HG02763 (cell line): ENCODE results near the gene MRPS27.

Experiments used
- ATAC-seq: cut with Tn5 transposase; IDR thresholded peaks from one replicate; pipeline ENCODE4 v1.9.1; 2021; ENCODE audit warnings: mild to moderate bottlenecking, moderate library complexity; ENCODE audit not compliant: unreplicated experiment

The MRPS27 gene

DNA sequence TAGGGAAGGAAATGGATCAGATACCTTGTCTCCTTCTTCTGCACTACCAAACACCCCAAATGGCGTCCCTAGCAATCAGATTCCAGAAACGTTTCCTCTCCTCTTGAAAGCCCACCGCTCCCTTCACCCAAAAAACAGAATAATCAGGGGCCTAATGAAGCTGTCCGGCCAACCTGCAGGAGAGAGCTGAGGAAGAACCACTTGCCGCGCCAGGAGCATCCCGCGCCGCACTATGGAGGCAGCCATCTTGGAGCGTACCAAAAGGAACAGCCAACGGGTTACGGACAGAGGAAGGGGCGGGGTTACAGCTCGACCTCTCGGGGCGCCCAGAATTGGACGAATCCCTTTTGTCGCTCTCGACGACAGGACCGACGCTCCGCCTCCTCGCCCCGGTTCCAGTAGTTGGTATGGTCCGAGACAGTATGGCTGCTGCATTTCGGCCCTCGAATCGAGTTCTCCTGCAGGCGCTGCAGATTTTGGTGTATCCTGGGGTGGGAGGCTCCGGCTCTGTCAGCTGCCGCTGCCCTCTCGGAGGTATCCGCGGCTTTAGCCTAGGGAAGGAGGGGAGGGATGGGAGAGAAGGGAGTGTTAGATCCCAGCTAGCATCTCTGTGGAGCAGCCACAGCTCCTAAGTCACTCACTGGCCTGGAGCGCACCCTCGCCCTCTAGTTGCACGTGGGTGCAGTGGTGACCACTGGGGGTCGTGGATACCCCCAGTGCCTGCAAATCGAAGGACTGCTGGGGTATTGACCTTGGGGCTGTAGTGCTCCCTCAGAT, at the start of gene MRPS27, which contains the start of gene PTCD2:
Gene MRPS27, minus strand, starts transcription at position 265 of the 777 bp plus-strand sequence. Its CDS starts 19 bp downstream, at position 246.
Gene PTCD2, plus strand, starts transcription at position 398 of the 777 bp plus-strand sequence. Its CDS starts 10 bp downstream, at position 408.
- peak; percentile 99 for ATAC-seq

DNA sequence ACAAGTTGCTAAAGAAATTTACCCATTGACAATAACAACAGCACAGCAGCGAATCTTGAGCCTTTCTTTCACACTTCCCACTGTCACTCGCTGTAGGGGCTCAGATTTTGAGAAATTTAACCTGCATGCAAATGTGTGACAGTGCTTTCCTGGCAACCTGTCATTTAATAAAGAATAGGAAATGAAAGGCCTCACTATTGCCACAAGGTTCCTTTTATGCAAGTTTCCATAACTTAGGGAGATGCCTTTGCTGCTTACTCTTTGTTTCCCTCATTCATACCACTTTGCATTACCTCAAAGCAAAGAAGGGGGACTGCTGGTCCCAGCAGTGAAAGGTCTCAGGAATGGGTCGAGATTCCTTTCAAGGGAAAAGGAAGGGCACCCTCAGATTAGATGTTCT, 49.7 kb upstream of the MRPS27 start:
- no peak for ATAC-seq

DNA sequence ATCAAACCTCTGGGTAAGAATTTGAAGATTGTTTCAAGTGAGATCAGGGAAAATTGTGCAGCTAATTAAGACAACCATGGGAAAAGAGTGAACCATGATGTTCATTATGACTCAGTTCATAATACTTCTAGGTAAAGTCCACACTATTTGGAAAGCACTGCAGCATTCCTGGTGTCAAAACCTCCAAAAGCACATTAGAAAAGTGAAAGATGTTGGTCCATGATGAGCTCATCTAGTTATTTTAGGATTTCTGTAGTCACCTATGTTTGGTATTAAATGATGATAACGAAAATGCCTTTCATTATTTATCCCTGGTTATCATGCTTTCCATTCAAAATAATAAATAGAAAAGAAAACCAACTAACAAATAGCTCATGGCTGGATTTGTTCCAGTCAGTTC, 49.3 kb upstream of the MRPS27 start:
- ATAC-seq = no peak

DNA sequence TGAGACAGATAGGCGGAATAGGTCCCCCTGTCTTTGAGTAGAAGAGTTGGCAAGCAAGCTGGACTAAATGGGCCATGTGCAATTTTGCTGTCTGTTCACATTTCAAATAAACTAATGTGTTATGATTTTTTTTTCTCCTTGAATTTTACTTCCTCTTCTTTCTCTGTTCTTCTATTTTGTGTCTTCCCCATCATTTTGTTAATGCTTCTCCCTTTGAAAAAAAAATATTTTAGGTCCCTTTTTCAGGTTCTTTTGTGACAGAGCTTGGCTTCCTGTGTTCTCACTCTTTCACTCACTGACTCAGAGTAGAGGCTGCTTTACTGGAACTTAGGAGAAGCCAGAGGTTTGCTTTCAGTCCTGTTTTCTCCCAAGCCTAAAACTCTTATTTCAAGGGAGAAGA, 48.2 kb upstream of the MRPS27 start:
- ATAC-seq = no peak

DNA sequence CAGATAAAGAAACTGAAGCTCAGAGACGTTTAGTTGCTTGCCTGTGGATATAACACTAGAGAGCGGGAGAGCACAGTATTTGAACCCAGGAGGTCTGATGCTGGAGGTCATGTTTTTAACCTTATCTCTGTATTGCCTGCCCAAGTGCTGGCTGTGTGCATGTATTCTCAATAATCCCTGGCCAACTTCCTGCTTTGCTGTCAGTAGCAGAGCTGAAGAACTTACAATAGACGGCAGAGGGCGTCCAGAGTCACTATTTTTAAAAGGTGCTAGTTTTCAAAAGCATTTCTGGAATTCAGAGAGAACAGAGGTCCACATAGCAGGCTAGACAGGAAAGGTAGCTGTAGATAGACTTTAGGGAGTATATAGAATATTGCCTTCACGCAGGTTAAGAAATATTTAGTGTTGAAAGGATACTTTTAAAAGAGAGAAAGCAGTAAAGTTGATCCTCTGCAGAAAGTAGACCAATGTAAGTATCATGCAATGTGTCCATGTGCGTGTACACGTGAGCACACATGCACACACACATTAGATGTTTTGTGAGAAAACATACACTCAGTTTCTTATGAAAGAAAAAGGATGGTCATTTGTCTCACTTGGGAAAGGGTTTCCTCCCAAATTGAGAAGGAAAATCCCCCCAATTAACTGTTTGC, 46.4 kb upstream of the MRPS27 start:
- ATAC-seq = peak; percentile 72

DNA sequence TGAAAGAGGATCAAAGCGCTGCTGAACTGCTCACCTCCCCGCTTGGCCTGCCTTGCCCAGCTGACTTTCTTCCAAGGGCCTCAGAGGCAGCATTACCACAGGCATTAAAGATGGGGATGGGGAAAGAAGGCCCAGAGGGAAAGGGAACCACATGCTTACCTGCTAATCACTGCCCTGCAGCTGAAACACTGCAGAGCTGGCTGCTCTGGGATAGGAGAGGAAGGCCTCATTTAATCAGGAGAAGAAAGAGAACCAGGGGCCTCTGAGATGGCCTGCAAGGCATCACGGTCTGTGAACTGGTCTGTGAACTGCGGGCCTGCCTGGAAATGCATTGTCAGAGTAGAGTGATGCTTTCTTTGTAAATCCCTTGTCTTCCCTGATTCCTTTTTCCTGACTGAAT, 44.9 kb upstream of the MRPS27 start:
- no peak for ATAC-seq

DNA sequence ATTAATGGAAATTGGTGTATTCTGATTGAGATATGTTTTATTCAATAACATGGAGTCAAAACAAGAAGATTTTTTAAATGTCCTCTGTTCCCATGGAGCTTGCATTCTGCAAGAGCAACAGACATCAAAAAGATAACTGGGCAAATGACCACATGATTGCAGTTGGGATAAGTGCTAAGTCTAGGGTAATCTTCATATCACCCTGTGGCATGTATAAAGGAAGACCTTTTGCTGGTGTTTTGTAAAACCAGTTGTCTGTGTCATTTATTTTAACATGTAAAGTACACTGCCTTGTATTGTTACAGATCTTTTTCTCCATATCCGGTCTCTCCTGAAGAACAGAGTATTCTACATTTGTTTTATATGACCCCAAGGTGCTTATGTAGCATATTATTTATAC, 44.1 kb upstream of the MRPS27 start:
- ATAC-seq = no peak

DNA sequence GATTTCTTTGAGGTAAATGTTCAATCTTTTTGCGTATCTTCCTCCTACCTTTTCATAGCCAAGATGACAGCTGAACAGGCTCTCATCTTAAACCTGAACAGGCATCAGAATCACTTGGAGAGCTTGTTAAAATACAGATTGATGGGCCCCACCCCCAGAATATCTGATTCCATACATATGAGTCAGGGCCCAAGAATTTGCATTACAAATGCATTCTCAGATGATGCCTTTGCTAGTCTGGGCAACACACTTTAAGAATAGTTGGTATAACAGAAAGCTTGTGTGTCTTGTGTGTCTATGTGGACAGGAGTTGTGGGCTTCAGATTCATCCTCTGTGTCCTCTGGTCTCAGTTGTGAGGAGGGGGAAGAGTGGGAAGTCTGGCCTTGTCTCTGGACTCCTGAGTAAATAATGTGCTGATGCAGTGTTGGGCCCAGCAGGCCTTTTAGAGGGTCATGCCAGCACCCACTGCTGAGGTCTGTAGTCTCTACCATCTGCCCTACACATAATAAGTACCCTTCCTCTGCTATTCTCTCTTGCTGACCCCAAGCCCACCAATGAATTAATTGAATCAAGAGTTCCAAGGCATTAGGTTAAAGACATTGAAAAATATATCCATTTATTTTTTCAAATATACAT, 43.2 kb upstream of the MRPS27 start:
- ATAC-seq = no peak

DNA sequence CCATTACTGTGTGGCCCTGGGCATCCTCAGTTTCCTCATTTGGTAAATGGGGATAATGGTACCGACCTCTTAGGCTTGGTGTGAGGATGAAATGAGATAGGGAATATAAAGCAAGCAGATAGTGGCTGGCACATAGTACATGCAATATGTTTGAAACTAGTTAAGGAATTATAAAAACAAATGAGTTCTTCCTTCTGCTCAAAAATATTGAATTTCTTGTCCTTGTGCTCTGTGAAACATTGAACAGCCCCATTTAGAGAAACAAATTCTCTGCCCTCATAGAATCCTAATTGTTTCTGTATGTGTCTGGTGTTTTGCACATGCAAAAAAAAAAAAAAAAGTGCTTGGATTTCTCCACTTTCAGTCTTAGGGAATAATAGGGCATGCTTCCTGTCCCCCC, 39.8 kb upstream of the MRPS27 start:
- no peak for ATAC-seq

GRCh38 chr5:72358925-72359324, 38.9 kb upstream of the MRPS27 start:
- ATAC-seq = no peak

- ATAC-seq = no peak
These were observed 36.3 kb upstream of the MRPS27 start for GRCh38 chr5:72356361-72356760.

GRCh38 chr5:72355706-72356299, 35.8 kb upstream of the MRPS27 start:
- no peak for ATAC-seq

DNA sequence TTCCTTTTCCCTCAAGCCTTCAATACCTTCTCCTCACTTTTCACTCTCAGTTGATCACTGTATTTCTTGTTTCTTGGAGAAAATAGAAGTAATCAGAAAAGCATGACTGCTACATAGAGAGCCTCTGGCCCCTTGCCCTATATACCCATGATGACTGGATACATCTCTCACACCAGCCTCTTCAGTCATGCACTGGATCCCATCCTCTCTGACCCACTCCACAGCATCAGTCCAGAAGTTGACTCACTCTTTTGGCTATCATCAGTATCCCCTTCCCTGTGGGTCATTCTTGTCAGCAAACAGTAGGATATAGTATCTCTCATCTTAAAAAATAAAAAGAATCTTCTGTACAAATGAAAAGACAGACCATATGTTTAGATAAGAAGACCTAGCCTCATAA, 33.0 kb upstream of the MRPS27 start:
- no peak for ATAC-seq

DNA sequence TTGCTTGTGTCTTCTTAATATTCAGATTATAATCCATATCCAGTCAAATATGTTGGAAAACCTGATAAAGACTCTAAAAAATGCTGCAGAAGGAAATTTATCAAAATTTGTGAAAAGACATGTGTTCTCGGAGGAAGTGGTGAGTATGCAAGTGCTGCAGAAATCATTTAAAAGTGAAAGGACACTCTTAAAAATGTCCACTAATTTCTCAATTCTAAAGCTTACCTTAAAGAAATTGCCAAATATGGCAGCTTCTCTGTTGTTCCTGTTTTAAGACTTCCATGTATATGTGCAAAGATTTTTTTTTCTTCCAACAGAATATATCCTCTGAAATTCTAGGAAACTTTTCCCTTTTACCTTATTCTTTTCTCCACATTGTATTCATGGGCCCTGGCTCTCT, 32.6 kb upstream of the MRPS27 start:
- no peak for ATAC-seq

DNA sequence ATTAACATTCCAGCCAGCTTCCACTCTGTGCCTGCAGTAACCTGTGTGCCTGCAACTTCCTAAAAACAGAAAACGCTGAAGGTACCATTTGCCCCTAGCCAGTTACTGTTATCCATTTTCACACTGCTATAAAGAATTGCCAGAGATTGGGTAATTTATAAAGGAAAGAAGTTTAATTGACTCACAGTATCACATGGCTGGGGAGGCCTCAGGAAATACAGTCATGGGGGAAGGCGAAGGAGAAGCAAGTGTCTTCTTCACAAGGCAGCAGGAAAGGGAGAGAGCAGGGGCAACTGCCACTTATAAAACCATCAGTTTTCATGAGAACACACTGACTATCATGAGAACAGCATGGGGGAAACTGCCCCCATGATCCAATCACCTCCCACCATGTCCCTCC, 31.3 kb upstream of the MRPS27 start:
- ATAC-seq = no peak

- no peak for ATAC-seq
These were observed 27.8 kb upstream of the MRPS27 start for GRCh38 chr5:72347801-72348308.

- ATAC-seq = no peak
These were observed 26.4 kb upstream of the MRPS27 start for GRCh38 chr5:72346398-72346797.

GRCh38 chr5:72338689-72339209, 18.7 kb upstream of the MRPS27 start:
- no peak for ATAC-seq

DNA sequence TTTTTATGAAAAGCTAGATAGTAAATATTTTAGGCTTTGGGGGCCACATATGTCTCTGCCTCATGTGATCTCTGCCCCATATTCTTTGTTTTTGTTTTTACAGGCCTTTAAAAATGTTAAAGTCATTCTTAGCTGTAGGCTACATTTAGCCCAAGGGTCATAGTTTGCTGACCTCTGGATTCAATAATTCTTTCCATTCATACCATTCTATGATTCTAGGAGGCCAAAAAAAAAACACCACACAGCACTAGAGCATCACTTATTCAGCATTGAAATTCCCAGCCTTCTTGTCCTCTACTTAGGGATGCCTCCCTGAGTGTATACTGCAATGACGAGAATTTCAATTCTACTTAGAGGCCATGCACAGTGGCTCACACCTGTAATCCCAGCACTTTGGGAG, 17.1 kb upstream of the MRPS27 start:
- no peak for ATAC-seq

DNA sequence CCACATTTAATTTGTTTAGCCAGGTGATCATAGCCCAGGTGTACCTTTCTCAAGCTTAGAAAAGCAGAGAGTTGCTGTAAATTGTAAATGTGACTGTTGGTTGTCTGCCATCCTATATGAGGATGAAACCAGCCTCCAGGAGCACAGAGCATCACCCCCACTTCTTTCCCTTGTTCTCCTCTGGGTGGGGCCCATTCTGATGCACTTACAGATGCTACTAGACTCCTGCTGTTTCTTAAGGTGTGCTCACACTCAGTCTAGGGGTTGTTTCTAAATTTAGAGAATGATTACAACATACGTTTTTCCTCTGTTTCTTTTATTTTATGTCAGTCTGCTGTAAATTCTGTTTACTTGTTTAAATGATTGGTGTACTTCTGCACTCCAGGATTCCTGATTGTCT, 10.7 kb upstream of the MRPS27 start:
- ATAC-seq = no peak

DNA sequence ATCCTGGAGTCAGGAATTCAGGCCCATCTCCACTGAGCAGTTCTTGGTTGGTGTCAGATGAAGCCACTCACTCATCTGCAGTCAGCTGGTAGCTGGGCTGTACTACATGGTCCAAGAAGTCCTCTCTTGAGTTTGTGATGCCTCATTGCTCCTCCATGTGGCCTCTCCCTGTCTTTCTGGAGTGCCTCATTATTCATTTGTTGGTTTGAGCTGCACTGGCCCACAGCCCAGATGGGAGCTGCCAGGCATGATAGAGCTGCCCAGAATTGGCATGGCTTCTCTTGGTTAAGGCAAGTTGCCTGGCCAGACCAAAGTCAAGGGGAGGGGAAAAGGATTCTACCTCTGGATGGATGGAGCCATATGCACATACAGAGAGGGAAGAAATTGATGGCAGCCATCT, 8.1 kb upstream of the MRPS27 start:
- ATAC-seq = no peak
